Peyer's patch (tissue), 4 donors: Measurements from ENCODE around the gene BBS9.

Source experiments
- POLR2A ChIP-seq, 2 donors: fragments of 450-650 bp; IDR thresholded peaks; one replicate each; pipeline ENCODE4 v1.5.1; 2017; ENCODE audit warnings: antibody characterized with exemption in 2 of 2, mild to moderate bottlenecking in 2 of 2, moderate library complexity in 2 of 2
- TF ChIP-seq, protein P1 (sequence below), 6 experiments: fragments of 450-650 bp in 4 of 6; fragments of 200-600 bp in 2 of 6; sonication (generic) in 1 of 6; IDR thresholded peaks; one replicate each; pipeline ENCODE4 v1.5.1; 2017 to 2019; ENCODE audit warnings: antibody characterized with exemption in 6 of 6, mild to moderate bottlenecking in 3 of 6, moderate library complexity in 1 of 6

GRCh38 chr7:33433357-33433756 is 304.0 kb downstream of the BBS9 start:
- TF ChIP-seq, protein P1, sequence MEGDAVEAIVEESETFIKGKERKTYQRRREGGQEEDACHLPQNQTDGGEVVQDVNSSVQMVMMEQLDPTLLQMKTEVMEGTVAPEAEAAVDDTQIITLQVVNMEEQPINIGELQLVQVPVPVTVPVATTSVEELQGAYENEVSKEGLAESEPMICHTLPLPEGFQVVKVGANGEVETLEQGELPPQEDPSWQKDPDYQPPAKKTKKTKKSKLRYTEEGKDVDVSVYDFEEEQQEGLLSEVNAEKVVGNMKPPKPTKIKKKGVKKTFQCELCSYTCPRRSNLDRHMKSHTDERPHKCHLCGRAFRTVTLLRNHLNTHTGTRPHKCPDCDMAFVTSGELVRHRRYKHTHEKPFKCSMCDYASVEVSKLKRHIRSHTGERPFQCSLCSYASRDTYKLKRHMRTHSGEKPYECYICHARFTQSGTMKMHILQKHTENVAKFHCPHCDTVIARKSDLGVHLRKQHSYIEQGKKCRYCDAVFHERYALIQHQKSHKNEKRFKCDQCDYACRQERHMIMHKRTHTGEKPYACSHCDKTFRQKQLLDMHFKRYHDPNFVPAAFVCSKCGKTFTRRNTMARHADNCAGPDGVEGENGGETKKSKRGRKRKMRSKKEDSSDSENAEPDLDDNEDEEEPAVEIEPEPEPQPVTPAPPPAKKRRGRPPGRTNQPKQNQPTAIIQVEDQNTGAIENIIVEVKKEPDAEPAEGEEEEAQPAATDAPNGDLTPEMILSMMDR (IDR thresholded peaks at IDR 0.05): no peak
- no peak for TF ChIP-seq POLR2A (IDR thresholded peaks at IDR 0.05)
